Measurements from ENCODE around the gene DIP2C.
"Not testable (repeated sequence)": the region's sequence is repeated elsewhere in the genome, so short reads cannot be mapped to it uniquely, and the experiment has no call there.

The DIP2C gene

DNA sequence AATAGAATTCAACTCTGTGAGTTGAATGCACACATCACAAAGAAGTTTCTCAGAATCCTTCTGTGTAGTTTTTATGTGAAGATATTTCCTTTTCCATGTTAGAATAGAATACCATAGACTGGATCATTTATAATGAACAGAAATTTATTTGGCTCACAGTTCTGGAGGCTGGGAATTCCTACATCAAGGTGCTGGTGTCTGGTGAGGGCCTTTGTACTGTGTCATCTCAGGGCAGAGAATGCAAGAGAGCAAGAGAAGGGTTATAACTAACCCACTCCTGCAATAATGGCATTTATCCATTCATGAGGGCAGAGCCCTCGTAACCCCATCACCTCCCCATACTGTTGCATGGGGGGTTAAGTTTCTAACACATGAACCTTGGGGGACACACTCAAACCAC lies 18.4 kb upstream of the DIP2C start:
- Histone ChIP-seq H3K27ac (no peak overlapping the region), H3K36me3 (replicated peaks) (no peaks in the 10 kb centered on the region), H3K27me3 (replicated peaks) (peaks cover 2% of the 10 kb centered on the region), H3K4me3 (ENCODE audit: low read depth, low read length) (no peak overlapping the region)
- TF ChIP-seq, protein P1, sequence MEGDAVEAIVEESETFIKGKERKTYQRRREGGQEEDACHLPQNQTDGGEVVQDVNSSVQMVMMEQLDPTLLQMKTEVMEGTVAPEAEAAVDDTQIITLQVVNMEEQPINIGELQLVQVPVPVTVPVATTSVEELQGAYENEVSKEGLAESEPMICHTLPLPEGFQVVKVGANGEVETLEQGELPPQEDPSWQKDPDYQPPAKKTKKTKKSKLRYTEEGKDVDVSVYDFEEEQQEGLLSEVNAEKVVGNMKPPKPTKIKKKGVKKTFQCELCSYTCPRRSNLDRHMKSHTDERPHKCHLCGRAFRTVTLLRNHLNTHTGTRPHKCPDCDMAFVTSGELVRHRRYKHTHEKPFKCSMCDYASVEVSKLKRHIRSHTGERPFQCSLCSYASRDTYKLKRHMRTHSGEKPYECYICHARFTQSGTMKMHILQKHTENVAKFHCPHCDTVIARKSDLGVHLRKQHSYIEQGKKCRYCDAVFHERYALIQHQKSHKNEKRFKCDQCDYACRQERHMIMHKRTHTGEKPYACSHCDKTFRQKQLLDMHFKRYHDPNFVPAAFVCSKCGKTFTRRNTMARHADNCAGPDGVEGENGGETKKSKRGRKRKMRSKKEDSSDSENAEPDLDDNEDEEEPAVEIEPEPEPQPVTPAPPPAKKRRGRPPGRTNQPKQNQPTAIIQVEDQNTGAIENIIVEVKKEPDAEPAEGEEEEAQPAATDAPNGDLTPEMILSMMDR (IDR thresholded peaks at IDR 0.05; ENCODE audit: low read depth, low read length, missing control alignments), result no peak
- no peak for DNase-seq
- in situ Hi-C loops (cut with HindIII; ENCODE audit: low pct_ligation_motif_present, low sequenced_read_pairs), result no loop called here

DNA sequence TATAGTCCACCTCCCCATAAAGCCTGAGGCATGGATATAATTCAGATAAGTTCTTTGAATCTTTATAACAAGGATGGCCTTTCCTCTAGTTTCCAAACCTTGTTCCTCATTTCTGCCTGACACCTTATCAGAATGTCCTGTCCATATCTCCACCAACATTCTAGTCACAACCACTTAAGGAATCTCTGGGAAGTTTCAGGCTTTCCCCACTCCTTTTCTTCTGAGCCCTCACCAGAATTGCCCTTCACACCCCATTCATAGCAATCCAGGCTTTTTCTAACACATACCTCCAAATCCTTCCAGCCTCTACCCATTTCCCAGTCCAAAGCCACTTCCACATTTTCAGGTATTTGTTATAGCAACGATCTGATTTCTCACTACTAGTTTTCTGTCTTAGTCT lies 18.0 kb upstream of the DIP2C start:
- in situ Hi-C loops (cut with HindIII; ENCODE audit: low pct_ligation_motif_present, low sequenced_read_pairs), result no loop called here
- DNase-seq, result no peak
- no peak overlapping the region for H3K4me3 ChIP-seq (ENCODE audit: low read depth, low read length)
- TF ChIP-seq, protein P1 (IDR thresholded peaks at IDR 0.05; ENCODE audit: low read depth, low read length, missing control alignments), result no peak
- H3K27ac ChIP-seq, result no peak overlapping the region
- no peaks in the 10 kb centered on the region for H3K36me3 ChIP-seq (replicated peaks)
- H3K27me3 ChIP-seq (replicated peaks), result peaks cover 2% of the 10 kb centered on the region

DNA sequence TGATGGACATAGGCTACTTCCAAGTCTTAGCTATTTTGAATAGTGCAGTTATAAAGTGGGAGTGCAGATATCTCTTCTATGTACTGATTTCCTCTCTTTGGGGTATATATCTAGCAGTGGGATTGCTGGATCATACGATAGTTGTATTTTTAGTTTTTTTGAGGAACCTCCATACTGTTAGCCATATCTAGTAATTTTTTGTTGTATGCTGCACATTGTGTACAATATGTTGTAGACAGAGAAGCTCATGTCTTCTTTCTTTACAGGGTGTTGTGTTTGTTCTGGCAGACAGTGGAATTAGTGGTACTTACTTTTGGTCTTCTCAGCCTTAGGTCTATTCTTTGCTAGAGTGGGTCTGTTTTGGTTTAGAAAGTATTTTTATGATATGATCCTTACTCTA lies 13.7 kb upstream of the DIP2C start:
- no peak for DNase-seq
- in situ Hi-C loops (cut with HindIII; ENCODE audit: low pct_ligation_motif_present, low sequenced_read_pairs), result no loop called here
- peaks cover 10% of the 10 kb centered on the region for H3K27me3 ChIP-seq (replicated peaks)
- H3K27ac ChIP-seq, result no peak overlapping the region
- no peak overlapping the region for H3K4me3 ChIP-seq (ENCODE audit: low read depth, low read length)
- TF ChIP-seq, protein P1 (IDR thresholded peaks at IDR 0.05; ENCODE audit: low read depth, low read length, missing control alignments), result no peak
- no peaks in the 10 kb centered on the region for H3K36me3 ChIP-seq (replicated peaks)

DNA sequence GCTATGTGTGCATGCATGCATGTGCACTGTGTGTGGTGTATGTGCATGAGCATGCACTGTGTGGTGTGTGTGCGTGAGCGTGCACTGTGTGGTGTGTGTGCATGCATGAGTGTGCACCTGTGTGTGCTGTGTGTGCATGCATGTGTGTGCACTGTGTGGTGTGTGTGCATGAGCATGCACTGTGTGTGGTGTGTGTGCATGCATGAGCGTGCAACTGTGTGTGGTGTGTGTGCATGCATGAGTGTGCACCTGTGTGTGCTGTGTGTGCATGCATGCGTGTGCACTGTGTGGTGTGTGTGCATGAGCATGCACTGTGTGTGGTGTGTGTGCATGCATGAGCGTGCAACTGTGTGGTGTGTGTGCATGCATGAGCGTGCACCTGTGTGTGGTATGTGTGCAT lies 10.7 kb upstream of the DIP2C start:
- in situ Hi-C loops (cut with HindIII; ENCODE audit: low pct_ligation_motif_present, low sequenced_read_pairs); H3K27me3 ChIP-seq (replicated peaks); H3K27ac ChIP-seq; H3K36me3 ChIP-seq (replicated peaks); H3K4me3 ChIP-seq (ENCODE audit: low read depth, low read length); DNase-seq: not testable (repeated sequence)

DNA sequence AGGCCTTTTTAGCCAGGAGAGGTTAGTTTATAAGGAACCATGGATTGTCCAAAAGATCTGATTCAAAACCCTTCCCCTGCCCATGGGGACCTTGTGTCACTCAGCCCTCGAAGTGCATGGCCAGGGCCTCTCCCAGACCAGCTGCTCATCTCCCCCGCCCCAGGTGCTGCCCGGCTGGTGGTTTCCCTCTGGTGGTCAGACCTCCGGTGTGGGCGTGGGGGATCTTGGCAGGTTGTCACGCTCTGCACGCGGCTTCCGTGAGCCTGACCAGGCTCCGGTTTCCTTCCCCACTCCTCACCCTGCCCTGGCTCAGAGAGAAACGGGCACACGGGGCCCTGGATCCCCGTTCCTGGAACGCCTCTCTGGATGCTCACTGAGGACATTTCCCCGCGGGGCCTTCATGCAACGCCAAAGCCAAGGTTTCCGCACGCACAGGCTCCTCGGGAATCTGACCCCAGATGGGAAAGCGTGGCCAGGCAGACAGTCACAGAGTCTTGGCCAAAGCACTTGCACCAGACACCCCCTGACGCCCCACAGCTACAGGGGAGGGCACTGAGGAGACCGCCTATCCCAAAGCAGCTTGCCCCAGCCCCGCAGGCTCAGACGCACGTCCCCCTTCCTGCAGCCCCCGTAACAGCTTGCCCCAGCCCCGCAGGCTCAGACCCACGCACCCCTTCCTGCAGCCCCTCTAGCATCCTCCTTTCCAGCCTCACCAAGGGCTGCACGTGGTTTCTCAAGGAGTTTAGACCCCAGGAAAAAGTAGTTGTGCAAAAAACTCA lies 7.8 kb upstream of the DIP2C start:
- Histone ChIP-seq H3K4me3 (ENCODE audit: low read depth, low read length) (no peak overlapping the region), H3K27me3 (replicated peaks) (peaks cover 8% of the 10 kb centered on the region), H3K27ac (no peak overlapping the region), H3K36me3 (replicated peaks) (no peaks in the 10 kb centered on the region)
- TF ChIP-seq, protein P1 (IDR thresholded peaks at IDR 0.05; ENCODE audit: low read depth, low read length, missing control alignments), result no peak
- in situ Hi-C loops (cut with HindIII; ENCODE audit: low pct_ligation_motif_present, low sequenced_read_pairs), result no loop called here
- no peak for DNase-seq

DNA sequence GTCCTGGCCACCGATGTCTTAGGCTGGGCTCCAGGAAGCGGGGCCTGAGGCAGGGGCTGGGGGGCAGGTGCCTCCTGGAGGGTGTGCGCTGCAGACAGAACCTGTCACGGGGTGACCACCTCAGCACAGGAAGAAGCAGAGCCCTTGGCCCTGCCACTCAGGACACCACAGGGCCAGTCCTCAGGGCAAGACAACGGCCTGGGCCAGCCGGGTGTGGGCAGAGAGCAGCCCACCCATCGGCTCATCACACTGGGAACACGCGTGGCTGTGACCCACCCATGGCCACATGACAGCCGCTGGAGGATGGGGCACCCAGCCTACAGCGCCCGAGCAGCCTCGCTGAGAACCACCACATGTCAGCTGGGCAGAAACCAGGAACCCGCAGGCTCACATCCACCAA lies 5.9 kb upstream of the DIP2C start:
- in situ Hi-C loops (cut with HindIII; ENCODE audit: low pct_ligation_motif_present, low sequenced_read_pairs), result no loop called here
- H3K36me3 ChIP-seq (replicated peaks), result no peaks in the 10 kb centered on the region
- H3K27ac ChIP-seq, result no peak overlapping the region
- no peak overlapping the region for H3K4me3 ChIP-seq (ENCODE audit: low read depth, low read length)
- TF ChIP-seq, protein P1 (IDR thresholded peaks at IDR 0.05; ENCODE audit: low read depth, low read length, missing control alignments), result no peak
- DNase-seq, result no peak
- peaks cover 8% of the 10 kb centered on the region for H3K27me3 ChIP-seq (replicated peaks)

Data from brain microvascular endothelial cell (primary cell).